ENCODE results near the gene CDC42EP2. TPM values are rescaled to one million over a fixed set of nuclear protein-coding genes. Genes with fewer than 3 reads are reported as not detected.

Gene CDC42EP2
- total and polyA plus RNA-seq, 2 donors (not counting 3 experiments of a cell fraction or from before 2014, with no cell fraction given) = 23.9 to 26.4 TPM

DNA sequence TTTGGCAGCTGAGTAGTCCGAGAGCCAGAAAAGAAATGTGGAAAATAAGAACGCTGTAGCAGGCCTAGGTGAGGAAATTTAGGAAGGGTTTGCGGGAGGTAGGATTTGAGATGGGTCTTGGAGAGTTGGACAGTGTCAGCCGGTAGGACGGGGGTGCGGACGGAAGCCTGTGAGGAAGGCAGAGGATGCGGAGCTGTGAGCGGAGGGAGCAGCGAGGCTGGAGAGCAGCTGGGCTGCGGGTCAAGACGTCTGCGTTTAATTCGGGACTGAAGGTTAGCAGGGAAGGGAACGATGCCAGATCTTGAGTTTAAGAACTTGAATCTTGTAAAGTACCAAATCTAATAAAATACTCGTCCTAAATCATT lies 39.2 kb downstream of the CDC42EP2 start:
- Histone ChIP-seq H3K4me2 (ENCODE audit: insufficient read depth, low read length) (peak overlapping the region; percentile 68), H3K4me1 (ENCODE audit: control insufficient read depth, extremely low read depth, insufficient read depth, low read length) (peaks cover 14% of the 10 kb centered on the region), H3K4me3 (replicated peaks in 1 of 3; ENCODE audit: insufficient read depth in 1 of 3, low read depth in 1 of 3, low read length in 3 of 3) (peak overlapping the region in 2 of 3 experiments; percentile 47 to 51), H3K27ac (ENCODE audit: insufficient read depth, low read depth, low read length) (no peak overlapping the region), H3K36me3 (ENCODE audit: control insufficient read depth in 2 of 2, extremely low read depth in 1 of 2, insufficient read depth in 2 of 2, low read length in 2 of 2) (peaks cover 18 to 21% of the 10 kb centered on the region in 2 experiments), H3K9ac (replicated peaks; ENCODE audit: extremely low read depth, insufficient read depth, low read length) (no peak overlapping the region), H4K20me1 (replicated peaks; ENCODE audit: control insufficient read depth, extremely low read depth, insufficient read depth, low read length) (no peaks in the 10 kb centered on the region), H3K27me3 (ENCODE audit: control insufficient read depth in 2 of 2, insufficient read depth in 2 of 2, low read length in 2 of 2) (peaks cover 5 to 6% of the 10 kb centered on the region in 2 experiments), H2AFZ (ENCODE audit: low read depth, low read length) (no peak overlapping the region), H3K9me3 (replicated peaks; ENCODE audit: control insufficient read depth, insufficient read depth, low read length) (no peaks in the 10 kb centered on the region), H3K9me1 (replicated peaks; ENCODE audit: control insufficient read depth, extremely low read depth, insufficient read depth, low read length) (no peaks in the 10 kb centered on the region), H3K79me2 (ENCODE audit: control insufficient read depth, insufficient read depth, low read length) (no peaks in the 10 kb centered on the region)
- dilution Hi-C loops (cut with MboI; ENCODE audit: extremely low pct_ligation_motif_present, low sequenced_read_pairs) = no loop called here
- BruUV-seq (replicated peaks) = no TSS peak
- intact Hi-C loops (cut with micrococcal nuclease) = loop anchor here (1.0 kb wide), 1 partner anchor 79 kb away; no protein-coding TSS in a partner anchor
- ChIA-PET CTCF (interaction anchor here (0.8 to 5.0 kb wide), 10 partner anchors 19 to 157 kb away, joined by 3 to 52 read pairs (median 6); partner anchors contain the start of genes CDC42EP2 and DPF2), POLR2A (interaction anchor here (0.5 to 1.0 kb wide), 2 partner anchors 79 to 155 kb away, joined by 3 to 8 read pairs; no protein-coding TSS in a partner anchor)
- DNase-seq (ENCODE audit: low read depth, low spot score) (no peak), FAIRE-seq (no peak)
- TF ChIP-seq, protein P1, sequence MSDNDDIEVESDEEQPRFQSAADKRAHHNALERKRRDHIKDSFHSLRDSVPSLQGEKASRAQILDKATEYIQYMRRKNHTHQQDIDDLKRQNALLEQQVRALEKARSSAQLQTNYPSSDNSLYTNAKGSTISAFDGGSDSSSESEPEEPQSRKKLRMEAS (IDR thresholded peaks at IDR 0.05; ENCODE audit: insufficient read depth, insufficient read length) = no peak
- peak; percentile 13 for TF ChIP-seq POLR2AphosphoS5 (IDR thresholded peaks at IDR 0.05; ENCODE audit: insufficient read depth, low read depth, low read length)

DNA sequence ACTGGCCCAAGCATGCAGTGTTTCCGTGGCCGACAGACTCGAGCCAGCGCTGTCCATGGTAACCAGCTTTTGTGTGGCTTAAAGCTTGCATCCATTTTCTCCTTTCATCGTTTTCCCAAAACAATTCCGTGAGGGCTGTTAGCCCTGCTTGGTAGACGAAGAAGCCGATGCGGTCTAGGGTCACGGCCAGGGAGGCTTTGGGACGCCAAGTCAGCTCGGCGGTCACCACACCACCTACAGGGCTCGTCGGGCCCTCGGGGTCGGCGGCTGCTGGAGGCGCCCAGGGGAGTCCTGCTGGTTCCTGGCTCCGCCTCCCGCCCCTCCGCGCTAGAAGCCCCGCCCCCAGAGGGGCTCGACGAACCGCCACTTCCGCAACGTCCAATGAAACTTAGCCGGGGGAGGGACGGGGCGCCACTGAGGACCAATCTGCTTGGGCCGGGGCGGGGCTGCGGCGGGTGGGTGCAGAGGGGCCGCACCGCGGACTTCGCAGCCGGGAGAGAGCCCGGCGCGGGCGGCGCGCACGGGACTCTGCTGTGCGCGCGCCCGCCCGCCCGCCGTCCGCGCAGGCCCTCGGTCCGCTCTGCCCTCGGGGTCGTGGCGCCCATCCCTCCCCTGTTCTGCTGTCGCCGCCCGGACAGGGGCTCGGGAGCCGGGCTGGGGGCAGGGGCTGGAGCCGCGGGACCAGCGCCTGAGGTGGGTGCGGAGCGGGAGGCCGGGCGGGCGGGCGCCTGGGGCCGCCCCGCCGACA lies 39.8 kb downstream of the CDC42EP2 start, which contains the start of gene TIGD3:
TIGD3 (plus strand) TSS at position 487 of the 748 bp plus-strand sequence. CDS start 1,058 bp downstream, outside the sequence.
- TF ChIP-seq GATA2 (IDR thresholded peaks at IDR 0.05; ENCODE audit: insufficient read depth, insufficient read length, low read depth, low read length) (no peak), POLR2A (IDR thresholded peaks at IDR 0.05; ENCODE audit: low read depth, low read length) (peak; percentile 79), FOS (IDR thresholded peaks at IDR 0.05; ENCODE audit: borderline replicate concordance, insufficient read depth, low read length) (no peak), MYC (IDR thresholded peaks at IDR 0.05; ENCODE audit: low read depth, low read length) (no peak), EZH2 (IDR thresholded peaks at IDR 0.05; ENCODE audit: borderline replicate concordance, low read depth, low read length, severe bottlenecking) (no peak), JUN (IDR thresholded peaks at IDR 0.05; ENCODE audit: borderline replicate concordance, insufficient read depth, insufficient read length, low read depth) (no peak), POLR2AphosphoS5 (IDR thresholded peaks at IDR 0.05; ENCODE audit: insufficient read depth, low read depth, low read length) (peak; percentile 71)
- TF ChIP-seq, protein P2, sequence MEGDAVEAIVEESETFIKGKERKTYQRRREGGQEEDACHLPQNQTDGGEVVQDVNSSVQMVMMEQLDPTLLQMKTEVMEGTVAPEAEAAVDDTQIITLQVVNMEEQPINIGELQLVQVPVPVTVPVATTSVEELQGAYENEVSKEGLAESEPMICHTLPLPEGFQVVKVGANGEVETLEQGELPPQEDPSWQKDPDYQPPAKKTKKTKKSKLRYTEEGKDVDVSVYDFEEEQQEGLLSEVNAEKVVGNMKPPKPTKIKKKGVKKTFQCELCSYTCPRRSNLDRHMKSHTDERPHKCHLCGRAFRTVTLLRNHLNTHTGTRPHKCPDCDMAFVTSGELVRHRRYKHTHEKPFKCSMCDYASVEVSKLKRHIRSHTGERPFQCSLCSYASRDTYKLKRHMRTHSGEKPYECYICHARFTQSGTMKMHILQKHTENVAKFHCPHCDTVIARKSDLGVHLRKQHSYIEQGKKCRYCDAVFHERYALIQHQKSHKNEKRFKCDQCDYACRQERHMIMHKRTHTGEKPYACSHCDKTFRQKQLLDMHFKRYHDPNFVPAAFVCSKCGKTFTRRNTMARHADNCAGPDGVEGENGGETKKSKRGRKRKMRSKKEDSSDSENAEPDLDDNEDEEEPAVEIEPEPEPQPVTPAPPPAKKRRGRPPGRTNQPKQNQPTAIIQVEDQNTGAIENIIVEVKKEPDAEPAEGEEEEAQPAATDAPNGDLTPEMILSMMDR (IDR thresholded peaks at IDR 0.05; ENCODE audit: extremely low read depth in 1 of 2, insufficient read depth in 1 of 2, low read depth in 1 of 2, low read length in 2 of 2) = no peak
- TF ChIP-seq, protein P1 (IDR thresholded peaks at IDR 0.05; ENCODE audit: insufficient read depth, insufficient read length) = no peak
- H3K9ac ChIP-seq (replicated peaks; ENCODE audit: extremely low read depth, insufficient read depth, low read length) = no peak within 1 kb of the TSS
- H4K20me1 ChIP-seq (replicated peaks; ENCODE audit: control insufficient read depth, extremely low read depth, insufficient read depth, low read length) = no peaks in the 10 kb centered on the region
- peaks cover 14% of the 10 kb centered on the region for H3K4me1 ChIP-seq (ENCODE audit: control insufficient read depth, extremely low read depth, insufficient read depth, low read length)
- dilution Hi-C loops (cut with MboI; ENCODE audit: extremely low pct_ligation_motif_present, low sequenced_read_pairs) (no loop called here), intact Hi-C loops (cut with micrococcal nuclease) (loop anchor here (1.0 kb wide), 1 partner anchor 79 kb away; no protein-coding TSS in a partner anchor)
- no peak within 1 kb of the TSS for H3K27ac ChIP-seq (ENCODE audit: insufficient read depth, low read depth, low read length)
- H3K27me3 ChIP-seq (ENCODE audit: control insufficient read depth in 2 of 2, insufficient read depth in 2 of 2, low read length in 2 of 2) = peaks cover 5 to 6% of the 10 kb centered on the region in 2 experiments
- peak; percentile 98 for DNase-seq (ENCODE audit: low read depth, low spot score)
- ChIA-PET POLR2A (interaction anchor here (0.5 to 1.0 kb wide), 2 partner anchors 79 to 154 kb away, joined by 3 to 8 read pairs; no protein-coding TSS in a partner anchor), CTCF (interaction anchor here (0.8 to 5.0 kb wide), 11 partner anchors 20 to 156 kb away, joined by 3 to 52 read pairs (median 5); partner anchors contain the start of genes CDC42EP2 and DPF2)
- H3K79me2 ChIP-seq (ENCODE audit: control insufficient read depth, insufficient read depth, low read length) = no peaks in the 10 kb centered on the region
- H3K36me3 ChIP-seq (ENCODE audit: control insufficient read depth in 2 of 2, extremely low read depth in 1 of 2, insufficient read depth in 2 of 2, low read length in 2 of 2) = peaks cover 15 to 17% of the 10 kb centered on the region in 2 experiments
- peak; percentile 94 for FAIRE-seq
- no peaks in the 10 kb centered on the region for H3K9me1 ChIP-seq (replicated peaks; ENCODE audit: control insufficient read depth, extremely low read depth, insufficient read depth, low read length)
- no peaks in the 10 kb centered on the region for H3K9me3 ChIP-seq (replicated peaks; ENCODE audit: control insufficient read depth, insufficient read depth, low read length)
- H2AFZ ChIP-seq (ENCODE audit: low read depth, low read length) = peak within 1 kb of the TSS; percentile 64
- no TSS peak for BruUV-seq (replicated peaks)
- peak within 1 kb of the TSS; percentile 81 for H3K4me2 ChIP-seq (ENCODE audit: insufficient read depth, low read length)
- peak within 1 kb of the TSS; percentile 29 to 51 (median 47) for H3K4me3 ChIP-seq (replicated peaks in 1 of 3; ENCODE audit: insufficient read depth in 1 of 3, low read depth in 1 of 3, low read length in 3 of 3)

Measured in endothelial cell of umbilical vein (primary cell).